Measurements from ENCODE around the gene NUPR1. TPM values are rescaled to one million over a fixed set of nuclear protein-coding genes. Genes with fewer than 3 reads are reported as not detected.

Gene NUPR1
- total and polyA plus RNA-seq, 7 experiments from 2014 or later, result 0.05 to 0.11 TPM; not detected in 5

DNA sequence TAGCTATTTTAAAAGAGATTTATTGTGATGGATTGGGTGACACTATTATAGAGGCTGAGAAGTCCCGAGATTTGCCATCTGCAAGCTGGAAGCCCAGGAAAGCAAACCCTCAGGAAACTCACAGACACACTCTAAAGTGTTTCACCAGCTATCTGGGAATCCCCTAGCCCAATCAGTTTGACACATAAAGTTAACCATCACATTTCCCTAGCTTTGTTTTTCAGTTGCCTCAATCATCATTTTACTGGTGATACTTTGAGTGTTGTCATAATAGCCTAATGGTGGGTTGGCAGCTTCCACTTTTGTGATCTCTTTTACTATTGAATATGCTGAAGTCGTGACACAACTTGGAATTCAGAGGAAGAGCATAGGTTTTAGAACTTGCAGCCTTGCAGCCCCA is 16.8 kb upstream of the NUPR1 start:
- ChIA-PET CTCF (interaction anchor here (1.5 kb wide), 1 partner anchor 62 kb away, joined by 5 read pairs; no protein-coding TSS in a partner anchor), POLR2A (interaction anchor here (1.0 to 2.5 kb wide), 6 partner anchors 21 to 278 kb away, joined by 3 to 27 read pairs (median 6); partner anchors contain the start of genes APOBR and CLN3)
- H3K4me3 Mint-ChIP-seq, result peak overlapping the region in 8 of 10 donors; percentile 5 to 89 (median 42)
- H3K4me1 Mint-ChIP-seq, result peaks cover 18 to 58% (median 43%) of the 10 kb centered on the region in 7 donors
- no peaks in the 10 kb centered on the region for H3K27me3 Mint-ChIP-seq
- Histone ChIP-seq H3K4me1 (ENCODE audit: control insufficient read depth in 2 of 2, insufficient read depth in 2 of 2, low read length in 2 of 2) (peaks cover 7 to 22% of the 10 kb centered on the region in 2 donors), H3K27me3 (ENCODE audit: control insufficient read depth in 2 of 2, insufficient read depth in 2 of 2, low read length in 2 of 2) (no peaks in the 10 kb centered on the region), H3K4me3 (ENCODE audit: low read length) (no peak overlapping the region), H3K27ac (ENCODE audit: low read depth, low read length) (no peak overlapping the region), H3K9me3 (ENCODE audit: control insufficient read depth in 2 of 3, low read length in 3 of 3) (no peaks in the 10 kb centered on the region), H3K36me3 (ENCODE audit: control insufficient read depth in 2 of 3, insufficient read depth in 3 of 3, low read length in 3 of 3) (peaks cover 0 to 24% (median 0%) of the 10 kb centered on the region in 3 experiments)
- no peak for DNase-seq
- peak overlapping the region in 2 of 9 donors; percentile 23 to 31 for H3K27ac Mint-ChIP-seq
- no peak for ATAC-seq
- peaks cover 6 to 25% (median 22%) of the 10 kb centered on the region in 5 donors for H3K36me3 Mint-ChIP-seq
- no peaks in the 10 kb centered on the region for H3K9me3 Mint-ChIP-seq
- intact Hi-C loops (cut with micrococcal nuclease), result loop anchor here in 1 of 2 donors (2.0 kb wide), 1 partner anchor 279 kb away; no protein-coding TSS in a partner anchor

DNA sequence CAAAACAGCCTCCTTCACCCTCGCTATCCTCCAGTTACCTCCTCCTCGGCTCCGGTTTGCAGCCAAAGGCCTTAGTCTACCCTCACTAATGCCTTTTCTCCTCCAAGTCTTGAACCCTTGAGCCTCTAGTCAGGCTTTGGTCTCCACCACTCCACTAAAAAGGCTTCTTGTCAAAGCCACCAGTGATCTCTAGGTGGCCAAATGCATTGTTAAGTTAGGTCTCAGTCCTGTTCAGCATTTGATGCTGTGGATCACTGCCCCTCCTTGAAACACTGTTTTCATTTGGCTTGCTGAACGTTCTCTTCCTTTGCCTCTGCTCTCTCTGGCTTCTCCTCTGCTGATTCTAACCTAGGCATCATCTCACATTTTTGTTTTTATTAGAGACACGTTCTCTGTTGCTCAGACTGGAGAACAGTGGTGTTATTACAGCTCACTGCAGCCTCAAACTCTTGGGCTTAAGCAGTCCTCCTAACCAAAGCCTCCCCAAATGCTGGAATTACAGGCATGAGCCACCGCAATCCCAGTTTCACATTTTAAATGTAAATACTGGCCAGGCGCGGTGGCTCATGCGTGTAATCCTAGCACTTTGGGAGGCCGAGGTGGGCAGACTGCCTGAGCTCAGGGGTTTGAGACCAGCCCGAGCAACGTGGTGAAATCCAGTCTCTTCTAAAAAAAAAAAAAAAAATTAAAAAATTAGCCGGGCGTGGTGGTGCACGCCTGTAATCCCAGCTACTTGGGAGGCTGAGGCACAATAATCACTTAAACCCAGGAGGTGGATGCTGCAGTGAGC is 16.1 kb upstream of the NUPR1 start:
- Mint-ChIP-seq H3K9me3 (no peaks in the 10 kb centered on the region), H3K36me3 (peaks cover 6 to 24% (median 22%) of the 10 kb centered on the region in 5 donors), H3K4me3 (peak overlapping the region; percentile 89 to 99 (median 94)), H3K4me1 (peaks cover 18 to 56% (median 42%) of the 10 kb centered on the region in 7 donors), H3K27ac (peak overlapping the region; percentile 87 to 96 (median 91)), H3K27me3 (no peaks in the 10 kb centered on the region)
- ChIA-PET POLR2A (interaction anchor here (1.1 to 2.5 kb wide), 6 partner anchors 11 to 243 kb away, joined by 3 to 27 read pairs (median 6); partner anchors contain the start of genes APOBR and CLN3), CTCF (interaction anchor here (0.7 kb wide), 1 partner anchor 972 kb away, joined by 4 read pairs; no protein-coding TSS in a partner anchor)
- ATAC-seq (no peak), DNase-seq (no peak)
- Histone ChIP-seq H3K4me1 (ENCODE audit: control insufficient read depth in 2 of 2, insufficient read depth in 2 of 2, low read length in 2 of 2) (peaks cover 7 to 22% of the 10 kb centered on the region in 2 donors), H3K9me3 (ENCODE audit: control insufficient read depth in 2 of 3, low read length in 3 of 3) (no peaks in the 10 kb centered on the region), H3K27ac (ENCODE audit: low read depth, low read length) (peak overlapping the region; percentile 68), H3K27me3 (ENCODE audit: control insufficient read depth in 2 of 2, insufficient read depth in 2 of 2, low read length in 2 of 2) (no peaks in the 10 kb centered on the region), H3K4me3 (ENCODE audit: low read length) (peak overlapping the region; percentile 66), H3K36me3 (ENCODE audit: control insufficient read depth in 2 of 3, insufficient read depth in 3 of 3, low read length in 3 of 3) (peaks cover 0 to 24% (median 0%) of the 10 kb centered on the region in 3 experiments)
- intact Hi-C loops (cut with micrococcal nuclease), result loop anchor here (1.0 to 5.0 kb wide), 5 partner anchors 61 to 397 kb away; partner anchors contain the start of genes APOBR (in 1 of the 2), CLN3 (in 1 of the 2), NFATC2IP (in 1 of the 2) and SBK1 (in 1 of the 2)

DNA sequence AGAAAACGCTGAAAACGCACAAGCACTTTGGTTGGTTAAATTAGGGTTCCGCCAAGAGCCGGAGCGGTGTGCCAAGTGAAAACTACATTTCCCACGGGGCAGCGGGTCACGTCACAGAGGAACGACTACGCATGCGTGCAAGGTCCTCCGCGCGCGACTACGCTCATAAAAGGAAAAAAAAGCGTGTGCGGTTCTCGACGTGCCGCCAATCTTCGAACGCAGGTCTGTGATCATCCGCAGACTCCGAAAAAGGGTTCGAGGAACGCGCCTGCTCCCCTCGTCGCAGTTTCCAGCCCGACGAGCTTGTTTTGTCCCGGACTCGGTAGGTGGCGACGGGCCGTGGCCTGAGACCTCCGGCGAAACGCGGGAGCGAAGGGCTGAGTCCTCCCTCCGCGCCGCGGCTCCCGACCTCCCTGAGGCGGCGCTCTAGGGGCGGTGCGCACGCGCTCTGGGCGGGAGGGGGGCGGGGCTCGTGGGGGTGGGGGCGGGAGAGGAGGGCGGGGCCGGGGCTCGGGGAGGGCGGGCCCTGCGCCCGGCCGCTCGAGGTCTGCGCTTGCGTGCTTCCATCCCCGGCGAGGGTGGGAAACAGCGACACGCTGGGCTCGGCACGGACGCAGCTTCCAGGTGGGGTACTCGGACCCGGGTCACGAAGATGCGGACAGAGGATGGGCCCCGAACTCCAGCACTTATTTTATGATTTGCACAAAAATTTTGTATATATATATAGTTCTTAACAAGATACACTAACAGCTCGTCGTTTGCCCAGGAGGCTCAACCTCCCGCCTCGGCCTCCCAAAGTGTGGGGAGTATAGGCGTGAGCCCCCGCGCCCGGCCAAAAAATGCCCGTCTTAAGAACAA is 15.2 kb upstream of the NUPR1 start, which contains the start of gene SGF29:
Gene SGF29 (plus strand): TSS at position 145 of the 858 bp plus-strand sequence. CDS start 27,150 bp downstream, outside the sequence.
- ATAC-seq, result peak; percentile 96
- DNase-seq, result peak; percentile 87 to 97 (median 94)
- POLR2A ChIA-PET, result interaction anchor here (0.6 to 2.5 kb wide), 6 partner anchors 10 to 342 kb away, joined by 3 to 27 read pairs (median 6); partner anchors contain the start of genes APOBR, CLN3 and XPO6
- Histone ChIP-seq H3K27me3 (ENCODE audit: control insufficient read depth in 2 of 2, insufficient read depth in 2 of 2, low read length in 2 of 2) (no peaks in the 10 kb centered on the region), H3K4me3 (ENCODE audit: low read length) (peak within 1 kb of the TSS; percentile 97), H3K4me1 (ENCODE audit: control insufficient read depth in 2 of 2, insufficient read depth in 2 of 2, low read length in 2 of 2) (peaks cover 12 to 22% of the 10 kb centered on the region in 2 donors), H3K27ac (ENCODE audit: low read depth, low read length) (peak within 1 kb of the TSS; percentile 96), H3K9me3 (ENCODE audit: control insufficient read depth in 2 of 3, low read length in 3 of 3) (no peaks in the 10 kb centered on the region), H3K36me3 (ENCODE audit: control insufficient read depth in 2 of 3, insufficient read depth in 3 of 3, low read length in 3 of 3) (peaks cover 0 to 21% (median 0%) of the 10 kb centered on the region in 3 experiments)
- Mint-ChIP-seq H3K9me3 (no peaks in the 10 kb centered on the region), H3K27ac (peak within 1 kb of the TSS; percentile 91 to 99 (median 97)), H3K4me1 (peaks cover 22 to 54% (median 41%) of the 10 kb centered on the region in 7 donors), H3K27me3 (no peaks in the 10 kb centered on the region), H3K4me3 (peak within 1 kb of the TSS; percentile 90 to 99 (median 94)), H3K36me3 (peaks cover 5 to 19% (median 15%) of the 10 kb centered on the region in 5 donors)
- intact Hi-C loops (cut with micrococcal nuclease), result loop anchor here (1.0 to 5.0 kb wide), 5 partner anchors 60 to 398 kb away; partner anchors contain the start of genes APOBR (in 1 of the 2), CLN3 (in 1 of the 2), NFATC2IP (in 1 of the 2) and SBK1 (in 1 of the 2)
- CTCF ChIA-PET, result interaction anchor here (0.7 to 1.0 kb wide), 3 partner anchors 26 to 420 kb away, joined by 3 to 4 read pairs (median 3); no protein-coding TSS in a partner anchor

DNA sequence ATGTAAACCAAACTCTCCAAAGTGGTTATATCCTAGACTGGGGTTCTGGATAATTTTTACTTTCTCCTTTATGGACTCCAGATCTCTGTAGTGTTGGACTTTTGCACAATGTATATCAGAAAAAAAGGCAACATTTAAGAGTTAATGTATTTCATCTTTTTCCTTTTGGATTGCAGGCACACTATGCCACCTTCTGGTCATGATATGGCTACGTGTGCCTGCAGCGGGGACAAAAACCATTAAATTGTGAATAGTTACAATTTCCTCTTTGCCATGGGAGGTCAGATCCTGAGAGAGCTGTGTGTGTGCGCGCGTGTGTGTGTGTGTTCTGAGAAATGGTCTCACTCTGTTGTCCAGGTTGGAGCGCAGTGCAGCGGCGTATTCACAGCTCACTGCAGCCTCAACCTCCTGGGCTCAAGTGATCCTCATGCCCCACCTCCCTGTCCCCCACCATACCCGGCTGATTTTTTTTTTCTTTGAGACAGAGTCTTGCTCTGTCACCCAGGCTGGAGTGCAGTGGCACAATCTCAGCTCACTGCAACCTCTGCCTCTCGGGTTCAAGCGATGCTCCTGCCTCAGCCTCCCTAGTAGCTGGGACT is 10.6 kb upstream of the NUPR1 start:
- intact Hi-C loops (cut with micrococcal nuclease), result loop anchor here in 1 of 2 donors (1.0 to 2.0 kb wide), 3 partner anchors 55 to 272 kb away; partner anchors contain the start of gene APOBR
- peak in 6 of 9 donors; percentile 27 to 62 (median 50) for DNase-seq
- ATAC-seq, result no peak
- Histone ChIP-seq H3K4me3 (ENCODE audit: low read length) (no peak overlapping the region), H3K27me3 (ENCODE audit: control insufficient read depth in 2 of 2, insufficient read depth in 2 of 2, low read length in 2 of 2) (no peaks in the 10 kb centered on the region), H3K9me3 (ENCODE audit: control insufficient read depth in 2 of 3, low read length in 3 of 3) (no peaks in the 10 kb centered on the region), H3K36me3 (ENCODE audit: control insufficient read depth in 2 of 3, insufficient read depth in 3 of 3, low read length in 3 of 3) (no peaks in the 10 kb centered on the region), H3K4me1 (ENCODE audit: control insufficient read depth in 2 of 2, insufficient read depth in 2 of 2, low read length in 2 of 2) (peaks cover 7 to 8% of the 10 kb centered on the region in 2 donors), H3K27ac (ENCODE audit: low read depth, low read length) (no peak overlapping the region)
- Mint-ChIP-seq H3K9me3 (no peaks in the 10 kb centered on the region), H3K27ac (peak overlapping the region in 8 of 9 donors; percentile 5 to 77 (median 40)), H3K27me3 (peaks cover 0 to 11% (median 0%) of the 10 kb centered on the region in 5 donors), H3K4me1 (peaks cover 5 to 24% (median 13%) of the 10 kb centered on the region in 7 donors), H3K36me3 (no peaks in the 10 kb centered on the region), H3K4me3 (peak overlapping the region in 1 of 10 donors; percentile 3)
- ChIA-PET CTCF (interaction anchor here (0.6 to 1.8 kb wide), 7 partner anchors 39 to 384 kb away, joined by 3 to 10 read pairs (median 4); partner anchors contain the start of gene CLN3), POLR2A (interaction anchor here (0.6 to 2.8 kb wide), 5 partner anchors 12 to 271 kb away, joined by 3 to 11 read pairs (median 6); partner anchors contain the start of genes APOBR and CLN3)

DNA sequence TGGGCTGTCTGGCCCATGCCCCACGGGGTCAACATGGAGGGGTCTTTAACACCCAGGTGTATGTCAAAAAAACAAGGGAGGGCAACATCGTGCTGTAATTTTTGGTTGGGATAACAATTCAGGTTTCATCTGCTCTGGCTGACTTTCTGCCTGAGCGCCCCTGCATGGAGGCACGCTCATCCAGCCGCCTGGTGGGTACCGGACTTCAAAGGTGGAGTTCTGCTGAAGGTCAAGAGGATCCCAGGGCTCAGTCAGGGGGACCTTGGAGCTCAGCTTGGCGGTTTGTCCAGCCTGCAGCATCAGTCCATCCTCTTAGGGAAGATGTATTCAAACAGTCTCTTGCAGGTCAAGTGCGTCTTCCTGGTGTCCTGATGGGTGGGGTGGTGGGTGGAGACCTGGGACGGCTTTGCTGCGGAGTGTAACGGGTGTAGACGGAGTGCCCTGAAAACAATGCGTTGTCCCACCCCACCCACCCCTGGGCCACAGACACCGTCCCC is 9.6 kb upstream of the NUPR1 start:
- Histone ChIP-seq H3K4me1 (ENCODE audit: control insufficient read depth in 2 of 2, insufficient read depth in 2 of 2, low read length in 2 of 2) (peaks cover 3 to 6% of the 10 kb centered on the region in 2 donors), H3K36me3 (ENCODE audit: control insufficient read depth in 2 of 3, insufficient read depth in 3 of 3, low read length in 3 of 3) (no peaks in the 10 kb centered on the region), H3K27me3 (ENCODE audit: control insufficient read depth in 2 of 2, insufficient read depth in 2 of 2, low read length in 2 of 2) (no peaks in the 10 kb centered on the region), H3K27ac (ENCODE audit: low read depth, low read length) (no peak overlapping the region), H3K4me3 (ENCODE audit: low read length) (no peak overlapping the region), H3K9me3 (ENCODE audit: control insufficient read depth in 2 of 3, low read length in 3 of 3) (no peaks in the 10 kb centered on the region)
- Mint-ChIP-seq H3K27ac (no peak overlapping the region), H3K4me3 (no peak overlapping the region), H3K4me1 (peaks cover 4 to 17% (median 10%) of the 10 kb centered on the region in 7 donors), H3K27me3 (peaks cover 0 to 11% (median 0%) of the 10 kb centered on the region in 5 donors), H3K36me3 (no peaks in the 10 kb centered on the region), H3K9me3 (no peaks in the 10 kb centered on the region)
- DNase-seq, result no peak
- intact Hi-C loops (cut with micrococcal nuclease), result loop anchor here in 1 of 2 donors (2.0 kb wide), 1 partner anchor 232 kb away; no protein-coding TSS in a partner anchor
- no peak for ATAC-seq
- POLR2A ChIA-PET, result interaction anchor here (1.1 to 2.8 kb wide), 3 partner anchors 15 to 57 kb away, joined by 3 to 11 read pairs (median 4); partner anchors contain the start of genes APOBR and CLN3
- CTCF ChIA-PET, result interaction anchor here (0.7 to 1.5 kb wide), 5 partner anchors 14 to 339 kb away, joined by 3 to 5 read pairs (median 4); partner anchors contain the start of genes APOBR and CLN3
